ENCODE results near the gene ZNF76. TPM values are rescaled to one million over a fixed set of nuclear protein-coding genes. Genes with fewer than 3 reads are reported as not detected.
A peak's percentile ranks its signal among the peaks of the same experiment; 100 is the strongest.

ZNF76 gene
- total and polyA plus RNA-seq, 2 of the 13 experiments (the other 11 are each of a cell fraction or from before 2014, with no cell fraction given), result 13.2 to 26.4 TPM

DNA sequence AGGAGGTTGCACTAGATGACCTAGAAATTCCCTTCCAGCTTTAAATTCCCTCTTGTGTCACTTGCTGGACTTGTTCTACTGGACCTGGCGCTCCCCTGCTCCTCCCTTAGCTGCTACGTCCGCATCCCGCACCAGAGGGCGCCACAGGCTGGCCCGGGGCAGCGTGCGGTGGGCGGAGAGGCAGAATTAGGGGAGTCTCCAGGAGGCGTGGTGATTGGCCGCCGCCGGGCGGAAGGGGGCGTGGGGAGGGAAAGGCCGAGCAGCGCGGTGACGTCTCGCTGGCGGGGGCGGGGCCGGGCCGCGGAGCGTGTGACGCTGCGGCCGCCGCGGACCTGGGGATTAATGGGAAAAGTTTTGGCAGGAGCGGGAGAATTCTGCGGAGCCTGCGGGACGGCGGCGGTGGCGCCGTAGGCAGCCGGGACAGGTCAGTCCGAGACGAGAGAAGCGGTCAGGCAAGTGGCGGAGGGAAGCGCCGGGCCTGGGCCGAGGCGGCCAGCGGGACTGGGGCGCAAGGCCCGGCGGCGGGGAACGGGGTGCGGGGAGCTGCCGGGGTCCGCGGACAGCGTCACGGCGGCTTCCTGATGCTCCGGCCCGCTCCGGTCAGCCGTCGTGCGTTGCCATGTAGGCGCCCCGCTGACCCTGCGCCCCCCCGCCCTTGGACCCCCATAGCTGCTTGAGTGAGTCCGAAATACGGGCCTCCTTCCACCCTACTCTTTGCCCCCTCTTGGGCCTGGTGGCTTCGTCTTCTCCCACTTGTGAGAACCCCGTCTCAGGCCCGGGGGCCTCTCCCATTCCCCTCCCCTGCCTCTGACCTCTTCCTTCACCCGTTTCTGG lies 82.9 kb downstream of the ZNF76 start, which contains the start of gene PPARD (continued):
- TF ChIP-seq, protein P1, sequence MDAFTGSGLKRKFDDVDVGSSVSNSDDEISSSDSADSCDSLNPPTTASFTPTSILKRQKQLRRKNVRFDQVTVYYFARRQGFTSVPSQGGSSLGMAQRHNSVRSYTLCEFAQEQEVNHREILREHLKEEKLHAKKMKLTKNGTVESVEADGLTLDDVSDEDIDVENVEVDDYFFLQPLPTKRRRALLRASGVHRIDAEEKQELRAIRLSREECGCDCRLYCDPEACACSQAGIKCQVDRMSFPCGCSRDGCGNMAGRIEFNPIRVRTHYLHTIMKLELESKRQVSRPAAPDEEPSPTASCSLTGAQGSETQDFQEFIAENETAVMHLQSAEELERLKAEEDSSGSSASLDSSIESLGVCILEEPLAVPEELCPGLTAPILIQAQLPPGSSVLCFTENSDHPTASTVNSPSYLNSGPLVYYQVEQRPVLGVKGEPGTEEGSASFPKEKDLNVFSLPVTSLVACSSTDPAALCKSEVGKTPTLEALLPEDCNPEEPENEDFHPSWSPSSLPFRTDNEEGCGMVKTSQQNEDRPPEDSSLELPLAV (CRISPR knock-in tag; conservative IDR thresholded peaks at IDR 0.05; ENCODE audit: low read depth), result no peak
- TF ChIP-seq, protein P2, sequence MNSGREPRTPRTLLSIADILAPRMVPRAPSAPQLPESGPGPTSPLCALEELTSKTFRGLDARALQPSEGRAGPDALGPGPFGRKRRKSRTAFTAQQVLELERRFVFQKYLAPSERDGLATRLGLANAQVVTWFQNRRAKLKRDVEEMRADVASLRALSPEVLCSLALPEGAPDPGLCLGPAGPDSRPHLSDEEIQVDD (CRISPR knock-in tag; IDR thresholded peaks at IDR 0.05; ENCODE audit: borderline replicate concordance), result no peak
- TF ChIP-seq KDM3A (CRISPR knock-in tag; IDR thresholded peaks at IDR 0.05; ENCODE audit: low read depth), result peak; percentile 88
- TF ChIP-seq ZKSCAN8 (CRISPR knock-in tag; IDR thresholded peaks at IDR 0.05; ENCODE audit: borderline replicate concordance), result peak; percentile 86; the same call in 1 of the 2 replicates
- TF ChIP-seq WIZ (CRISPR knock-in tag; IDR thresholded peaks at IDR 0.05), result no peak
- TF ChIP-seq CBFB (CRISPR knock-in tag; IDR thresholded peaks at IDR 0.05), result peak; percentile 62; the same call in 1 of the 2 replicates
- no peak for TF ChIP-seq RAD51 (IDR thresholded peaks at IDR 0.05; ENCODE audit: borderline replicate concordance)
- TF ChIP-seq NR2F1 (CRISPR knock-in tag; IDR thresholded peaks at IDR 0.05), result peak in 1 of 2 experiments; percentile 11; a peak in 2 of 4 replicates
- TF ChIP-seq, protein P3, sequence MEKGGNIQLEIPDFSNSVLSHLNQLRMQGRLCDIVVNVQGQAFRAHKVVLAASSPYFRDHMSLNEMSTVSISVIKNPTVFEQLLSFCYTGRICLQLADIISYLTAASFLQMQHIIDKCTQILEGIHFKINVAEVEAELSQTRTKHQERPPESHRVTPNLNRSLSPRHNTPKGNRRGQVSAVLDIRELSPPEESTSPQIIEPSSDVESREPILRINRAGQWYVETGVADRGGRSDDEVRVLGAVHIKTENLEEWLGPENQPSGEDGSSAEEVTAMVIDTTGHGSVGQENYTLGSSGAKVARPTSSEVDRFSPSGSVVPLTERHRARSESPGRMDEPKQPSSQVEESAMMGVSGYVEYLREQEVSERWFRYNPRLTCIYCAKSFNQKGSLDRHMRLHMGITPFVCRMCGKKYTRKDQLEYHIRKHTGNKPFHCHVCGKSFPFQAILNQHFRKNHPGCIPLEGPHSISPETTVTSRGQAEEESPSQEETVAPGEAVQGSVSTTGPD (CRISPR knock-in tag; IDR thresholded peaks at IDR 0.05), result no peak
- TF ChIP-seq, protein P4, sequence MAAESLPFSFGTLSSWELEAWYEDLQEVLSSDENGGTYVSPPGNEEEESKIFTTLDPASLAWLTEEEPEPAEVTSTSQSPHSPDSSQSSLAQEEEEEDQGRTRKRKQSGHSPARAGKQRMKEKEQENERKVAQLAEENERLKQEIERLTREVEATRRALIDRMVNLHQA (CRISPR knock-in tag; IDR thresholded peaks at IDR 0.05), result no peak
- TF ChIP-seq, protein P5, sequence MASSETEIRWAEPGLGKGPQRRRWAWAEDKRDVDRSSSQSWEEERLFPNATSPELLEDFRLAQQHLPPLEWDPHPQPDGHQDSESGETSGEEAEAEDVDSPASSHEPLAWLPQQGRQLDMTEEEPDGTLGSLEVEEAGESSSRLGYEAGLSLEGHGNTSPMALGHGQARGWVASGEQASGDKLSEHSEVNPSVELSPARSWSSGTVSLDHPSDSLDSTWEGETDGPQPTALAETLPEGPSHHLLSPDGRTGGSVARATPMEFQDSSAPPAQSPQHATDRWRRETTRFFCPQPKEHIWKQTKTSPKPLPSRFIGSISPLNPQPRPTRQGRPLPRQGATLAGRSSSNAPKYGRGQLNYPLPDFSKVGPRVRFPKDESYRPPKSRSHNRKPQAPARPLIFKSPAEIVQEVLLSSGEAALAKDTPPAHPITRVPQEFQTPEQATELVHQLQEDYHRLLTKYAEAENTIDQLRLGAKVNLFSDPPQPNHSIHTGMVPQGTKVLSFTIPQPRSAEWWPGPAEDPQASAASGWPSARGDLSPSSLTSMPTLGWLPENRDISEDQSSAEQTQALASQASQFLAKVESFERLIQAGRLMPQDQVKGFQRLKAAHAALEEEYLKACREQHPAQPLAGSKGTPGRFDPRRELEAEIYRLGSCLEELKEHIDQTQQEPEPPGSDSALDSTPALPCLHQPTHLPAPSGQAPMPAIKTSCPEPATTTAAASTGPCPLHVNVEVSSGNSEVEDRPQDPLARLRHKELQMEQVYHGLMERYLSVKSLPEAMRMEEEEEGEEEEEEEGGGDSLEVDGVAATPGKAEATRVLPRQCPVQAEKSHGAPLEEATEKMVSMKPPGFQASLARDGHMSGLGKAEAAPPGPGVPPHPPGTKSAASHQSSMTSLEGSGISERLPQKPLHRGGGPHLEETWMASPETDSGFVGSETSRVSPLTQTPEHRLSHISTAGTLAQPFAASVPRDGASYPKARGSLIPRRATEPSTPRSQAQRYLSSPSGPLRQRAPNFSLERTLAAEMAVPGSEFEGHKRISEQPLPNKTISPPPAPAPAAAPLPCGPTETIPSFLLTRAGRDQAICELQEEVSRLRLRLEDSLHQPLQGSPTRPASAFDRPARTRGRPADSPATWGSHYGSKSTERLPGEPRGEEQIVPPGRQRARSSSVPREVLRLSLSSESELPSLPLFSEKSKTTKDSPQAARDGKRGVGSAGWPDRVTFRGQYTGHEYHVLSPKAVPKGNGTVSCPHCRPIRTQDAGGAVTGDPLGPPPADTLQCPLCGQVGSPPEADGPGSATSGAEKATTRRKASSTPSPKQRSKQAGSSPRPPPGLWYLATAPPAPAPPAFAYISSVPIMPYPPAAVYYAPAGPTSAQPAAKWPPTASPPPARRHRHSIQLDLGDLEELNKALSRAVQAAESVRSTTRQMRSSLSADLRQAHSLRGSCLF (CRISPR knock-in tag; IDR thresholded peaks at IDR 0.05; ENCODE audit: borderline replicate concordance), result no peak
- TF ChIP-seq SKI (IDR thresholded peaks at IDR 0.05; ENCODE audit: partially characterized antibody), result peak; percentile 41
- TF ChIP-seq ZBED4 (CRISPR knock-in tag; IDR thresholded peaks at IDR 0.05; ENCODE audit: borderline replicate concordance), result peak; percentile 76; the same call in 1 of the 2 replicates
- peak; percentile 81; the same call in 1 of the 2 replicates for TF ChIP-seq PHF21A (CRISPR knock-in tag; IDR thresholded peaks at IDR 0.05)
- TF ChIP-seq TEAD2 (CRISPR knock-in tag; IDR thresholded peaks at IDR 0.05), result no peak
